Activated CD8-positive, alpha-beta T cell treated with anti-CD3 and anti-CD28 coated beads for 36 hours (primary cell): ENCODE results near the gene C2orf69. TPM values are rescaled to one million over a fixed set of nuclear protein-coding genes. Genes with fewer than 3 reads are reported as not detected.

Experiments
- ATAC-seq: fragments of 200-7000 bp; cut with Tn5 transposase; one replicate; pipeline ENCODE4 v1.10.0; 2021; ENCODE audit warnings: mild to moderate bottlenecking, moderate library complexity
- CTCF ChIA-PET: fragments of 350-600 bp; sonication (Branson Sonifier 250); formaldehyde crosslinking; loops from one replicate; lab custom pipeline; 2021; ENCODE audit warnings: antibody characterized with exemption; lab: Charles Lee
- POLR2A ChIA-PET: fragments of 350-600 bp; sonication (Branson Sonifier 250); formaldehyde crosslinking; loops from one replicate; lab custom pipeline; 2021; ENCODE audit warnings: antibody characterized with exemption; lab: Charles Lee
- DNase-seq: peaks from one replicate; pipeline ENCODE4 v3.0.0-alpha.2; 2020
- H3K27ac Mint-ChIP-seq: one replicate; pipeline ENCODE4 v1.8.0; 2021; ENCODE audit warnings: mild to moderate bottlenecking, mixed read lengths
- H3K27me3 Mint-ChIP-seq: one replicate; pipeline ENCODE4 v1.8.0; 2021; ENCODE audit warnings: mixed read lengths
- H3K36me3 Mint-ChIP-seq: one replicate; pipeline ENCODE4 v1.8.0; 2021; ENCODE audit warnings: low read depth, mixed read lengths
- H3K4me1 Mint-ChIP-seq: one replicate; pipeline ENCODE4 v1.8.0; 2021; ENCODE audit warnings: low read depth, mixed read lengths
- H3K4me3 Mint-ChIP-seq: one replicate; pipeline ENCODE4 v1.8.0; 2021; ENCODE audit warnings: mild to moderate bottlenecking, moderate library complexity, mixed read lengths
- H3K9me3 Mint-ChIP-seq: one replicate; pipeline ENCODE4 v1.8.0; 2021; ENCODE audit warnings: mixed read lengths
- intact Hi-C: fragments of 100-400 bp; cut with micrococcal nuclease; formaldehyde crosslinking; loops from one replicate; pipeline ENCODE4 v1.10.0; 2022
- total RNA-seq, 2 experiments: library from RNA; stranded (reverse); gene quantifications; one replicate each; pipeline ENCODE4 v1.2.3, GENCODE V29; 2021
- TF ChIP-seq, protein P1 (sequence below): fragments of 200-600 bp; IDR thresholded peaks from one replicate; pipeline ENCODE4 v1.8.0; 2022; ENCODE audit warnings: antibody characterized with exemption, mild to moderate bottlenecking

Gene C2orf69
- total RNA-seq, 2 experiments from 2014 or later, result 15.9 to 17.0 TPM

GRCh38 chr2:199932312-199932855 is 21.3 kb downstream of the C2orf69 start:
- peaks cover 23% of the 10 kb centered on the region for H3K36me3 Mint-ChIP-seq
- no peaks in the 10 kb centered on the region for H3K4me1 Mint-ChIP-seq
- no peak for ATAC-seq
- TF ChIP-seq, protein P1, sequence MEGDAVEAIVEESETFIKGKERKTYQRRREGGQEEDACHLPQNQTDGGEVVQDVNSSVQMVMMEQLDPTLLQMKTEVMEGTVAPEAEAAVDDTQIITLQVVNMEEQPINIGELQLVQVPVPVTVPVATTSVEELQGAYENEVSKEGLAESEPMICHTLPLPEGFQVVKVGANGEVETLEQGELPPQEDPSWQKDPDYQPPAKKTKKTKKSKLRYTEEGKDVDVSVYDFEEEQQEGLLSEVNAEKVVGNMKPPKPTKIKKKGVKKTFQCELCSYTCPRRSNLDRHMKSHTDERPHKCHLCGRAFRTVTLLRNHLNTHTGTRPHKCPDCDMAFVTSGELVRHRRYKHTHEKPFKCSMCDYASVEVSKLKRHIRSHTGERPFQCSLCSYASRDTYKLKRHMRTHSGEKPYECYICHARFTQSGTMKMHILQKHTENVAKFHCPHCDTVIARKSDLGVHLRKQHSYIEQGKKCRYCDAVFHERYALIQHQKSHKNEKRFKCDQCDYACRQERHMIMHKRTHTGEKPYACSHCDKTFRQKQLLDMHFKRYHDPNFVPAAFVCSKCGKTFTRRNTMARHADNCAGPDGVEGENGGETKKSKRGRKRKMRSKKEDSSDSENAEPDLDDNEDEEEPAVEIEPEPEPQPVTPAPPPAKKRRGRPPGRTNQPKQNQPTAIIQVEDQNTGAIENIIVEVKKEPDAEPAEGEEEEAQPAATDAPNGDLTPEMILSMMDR, result no peak
- H3K9me3 Mint-ChIP-seq, result no peaks in the 10 kb centered on the region
- no peak overlapping the region for H3K4me3 Mint-ChIP-seq
- CTCF ChIA-PET, result no interaction called here
- intact Hi-C loops, result no loop called here
- POLR2A ChIA-PET, result no interaction called here
- DNase-seq, result no peak
- no peaks in the 10 kb centered on the region for H3K27me3 Mint-ChIP-seq
- H3K27ac Mint-ChIP-seq, result peak overlapping the region; percentile 64

GRCh38 chr2:199933466-199933865 is 22.4 kb downstream of the C2orf69 start:
- ATAC-seq (no peak), DNase-seq (no peak)
- no peak overlapping the region for H3K4me3 Mint-ChIP-seq
- H3K27ac Mint-ChIP-seq, result peak overlapping the region; percentile 61
- no peaks in the 10 kb centered on the region for H3K4me1 Mint-ChIP-seq
- H3K27me3 Mint-ChIP-seq, result no peaks in the 10 kb centered on the region
- POLR2A ChIA-PET, result no interaction called here
- intact Hi-C loops, result no loop called here
- CTCF ChIA-PET, result no interaction called here
- H3K36me3 Mint-ChIP-seq, result peaks cover 21% of the 10 kb centered on the region
- TF ChIP-seq, protein P1, result no peak
- no peaks in the 10 kb centered on the region for H3K9me3 Mint-ChIP-seq

GRCh38 chr2:199936554-199936953 is 25.5 kb downstream of the C2orf69 start:
- no peak overlapping the region for H3K27ac Mint-ChIP-seq
- H3K9me3 Mint-ChIP-seq, result no peaks in the 10 kb centered on the region
- intact Hi-C loops, result no loop called here
- H3K4me3 Mint-ChIP-seq, result no peak overlapping the region
- ATAC-seq (no peak), DNase-seq (no peak)
- H3K4me1 Mint-ChIP-seq, result peaks cover 3% of the 10 kb centered on the region
- peaks cover 21% of the 10 kb centered on the region for H3K36me3 Mint-ChIP-seq
- TF ChIP-seq, protein P1, result no peak
- H3K27me3 Mint-ChIP-seq, result no peaks in the 10 kb centered on the region
- ChIA-PET POLR2A (no interaction called here), CTCF (no interaction called here)

- Mint-ChIP-seq H3K36me3 (peaks cover 15% of the 10 kb centered on the region), H3K27me3 (no peaks in the 10 kb centered on the region), H3K27ac (no peak overlapping the region), H3K4me1 (peaks cover 5% of the 10 kb centered on the region), H3K4me3 (no peak overlapping the region), H3K9me3 (no peaks in the 10 kb centered on the region)
- intact Hi-C loops, result loop anchor here (10.0 kb wide), 2 partner anchors 96 to 1914 kb away; no protein-coding TSS in a partner anchor
- CTCF ChIA-PET, result interaction anchor here (0.6 to 2.6 kb wide), 14 partner anchors 9 to 569 kb away, joined by 3 to 12 read pairs (median 4); partner anchors contain the start of genes C2orf69, KCTD18, MAIP1 and TYW5
- ATAC-seq, result peak; percentile 80
- TF ChIP-seq, protein P1, result peak; percentile 25
- POLR2A ChIA-PET, result interaction anchor here (0.8 kb wide), 1 partner anchor 9 kb away, joined by 3 read pairs; no protein-coding TSS in a partner anchor
- DNase-seq, result peak; percentile 9
Observed at GRCh38 chr2:199940373-199940772, 29.3 kb downstream of the C2orf69 start.

DNA sequence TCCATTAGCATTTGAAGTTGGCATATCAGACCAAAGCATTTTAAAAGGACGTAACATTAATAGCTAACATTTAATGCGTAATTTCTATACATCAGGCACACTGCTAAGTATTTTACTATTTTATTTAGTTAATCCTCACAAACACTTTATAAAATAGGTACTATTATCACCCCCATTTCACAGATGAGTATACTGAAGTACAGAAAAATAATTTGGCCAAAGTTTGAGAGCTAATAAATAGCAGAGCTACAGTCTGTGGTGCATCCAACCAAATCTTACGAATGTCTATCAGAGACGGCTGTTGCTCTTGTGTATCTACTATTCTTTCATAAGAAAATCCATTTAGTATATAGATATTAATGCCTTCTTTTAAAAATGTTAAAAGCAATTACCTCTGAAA is 32.3 kb downstream of the C2orf69 start:
- TF ChIP-seq, protein P1, result no peak
- H3K27me3 Mint-ChIP-seq, result no peaks in the 10 kb centered on the region
- H3K9me3 Mint-ChIP-seq, result no peaks in the 10 kb centered on the region
- peaks cover 22% of the 10 kb centered on the region for H3K36me3 Mint-ChIP-seq
- CTCF ChIA-PET, result interaction anchor here (1.3 to 1.6 kb wide), 2 partner anchors 32 to 93 kb away, joined by 3 to 5 read pairs; partner anchors contain the start of gene C2orf69
- peaks cover 12% of the 10 kb centered on the region for H3K4me1 Mint-ChIP-seq
- DNase-seq (no peak), ATAC-seq (no peak)
- intact Hi-C loops, result loop anchor here (10.0 kb wide), 2 partner anchors 99 to 1911 kb away; no protein-coding TSS in a partner anchor
- POLR2A ChIA-PET, result no interaction called here
- no peak overlapping the region for H3K27ac Mint-ChIP-seq
- no peak overlapping the region for H3K4me3 Mint-ChIP-seq
